Caco-2 (cell line): Measurements from ENCODE around the gene EPHB2. TPM values are rescaled to one million over a fixed set of nuclear protein-coding genes. Genes with fewer than 3 reads are reported as not detected.

Experiments used
- BruUV-seq: library from RNA; stranded (reverse); fragments of 400-500 nt; replicated peaks from 2 replicates; lab custom pipeline; 2021; lab: Mats Ljungman, UMichigan
- CTCF ChIA-PET: fragments of 300-600 bp; sonication (Branson Sonifier 250); formaldehyde crosslinking; loops from one replicate; lab custom pipeline; 2022; ENCODE audit warnings: antibody characterized with exemption; lab: Charles Lee
- POLR2A ChIA-PET: fragments of 300-600 bp; sonication (Branson Sonifier 250); formaldehyde crosslinking; loops from one replicate; lab custom pipeline; 2022; ENCODE audit warnings: antibody characterized with exemption; lab: Charles Lee
- DNase-seq, 2 experiments: peaks; one replicate each; pipeline versions ENCODE4 v3.0.0 to v3.0.0-alpha.2; 2020 to 2022
- H3K27me3 ChIP-seq: replicated peaks from 2 replicates; pipeline ENCODE4 v1.6.0; 2011; ENCODE audit warnings: low read length; ENCODE audit not compliant: control insufficient read depth, insufficient read depth
- H3K36me3 ChIP-seq: 2 replicates; pipeline ENCODE4 v1.5.1; 2011; ENCODE audit warnings: low read length; ENCODE audit not compliant: control insufficient read depth, insufficient read depth
- H3K4me1 ChIP-seq: fragments of 250-450 bp; sonication (Bioruptor Pico); 2 replicates; pipeline ENCODE4 v1.5.1; 2020; ENCODE audit warnings: mild to moderate bottlenecking
- H3K4me3 ChIP-seq: 2 replicates; pipeline ENCODE4 v1.5.1; 2011; ENCODE audit warnings: low read depth, mild to moderate bottlenecking, control low read depth, low read length
- H3K9me3 ChIP-seq: fragments of 250-450 bp; sonication (Bioruptor Pico); 2 replicates; pipeline ENCODE4 v1.5.1; 2020; ENCODE audit warnings: mild to moderate bottlenecking, moderate library complexity
- H3K27ac Mint-ChIP-seq: one replicate; pipeline ENCODE4 v1.8.0; 2022; ENCODE audit warnings: mixed read lengths; ENCODE audit not compliant: unreplicated experiment
- H3K27me3 Mint-ChIP-seq: one replicate; pipeline ENCODE4 v1.8.0; 2022; ENCODE audit warnings: mixed read lengths; ENCODE audit not compliant: insufficient read depth, unreplicated experiment
- H3K36me3 Mint-ChIP-seq: one replicate; pipeline ENCODE4 v1.8.0; 2022; ENCODE audit warnings: mild to moderate bottlenecking, mixed read lengths; ENCODE audit not compliant: insufficient read depth, unreplicated experiment
- H3K4me1 Mint-ChIP-seq: one replicate; pipeline ENCODE4 v1.8.0; 2022; ENCODE audit warnings: low read depth, mixed read lengths; ENCODE audit not compliant: unreplicated experiment
- H3K4me3 Mint-ChIP-seq: one replicate; pipeline ENCODE4 v1.8.0; 2022; ENCODE audit warnings: mild to moderate bottlenecking, moderate library complexity, mixed read lengths; ENCODE audit not compliant: unreplicated experiment
- H3K9me3 Mint-ChIP-seq: one replicate; pipeline ENCODE4 v1.8.0; 2022; ENCODE audit warnings: mixed read lengths; ENCODE audit not compliant: unreplicated experiment
- intact Hi-C: fragments of 100-400 bp; cut with micrococcal nuclease; formaldehyde crosslinking; loops from one replicate; pipeline ENCODE4 v1.10.0; 2022; ENCODE audit not compliant: unreplicated experiment
- total RNA-seq: library from RNA; stranded (reverse); gene quantifications from 2 replicates; pipeline ENCODE4 v1.2.3, GENCODE V29; 2022
- TF ChIP-seq, protein P1 (sequence below), 2 experiments: fragments of 200-600 bp in 1 of 2; IDR thresholded peaks; 1 replicate in 1 of 2; 2 replicates in 1 of 2; pipeline versions ENCODE4 v1.5.1 to v1.8.0; 2011 to 2022; ENCODE audit warnings: antibody characterized with exemption in 1 of 2, control low read depth in 1 of 2, inconsistent platforms in 1 of 2, low read depth in 1 of 2, low read length in 1 of 2, mild to moderate bottlenecking in 1 of 2, moderate library complexity in 1 of 2; ENCODE audit not compliant: insufficient read depth in 1 of 2, severe bottlenecking in 1 of 2, unreplicated experiment in 1 of 2

EPHB2 gene
- total RNA-seq, 1 experiment from 2014 or later: 30.1 TPM

DNA sequence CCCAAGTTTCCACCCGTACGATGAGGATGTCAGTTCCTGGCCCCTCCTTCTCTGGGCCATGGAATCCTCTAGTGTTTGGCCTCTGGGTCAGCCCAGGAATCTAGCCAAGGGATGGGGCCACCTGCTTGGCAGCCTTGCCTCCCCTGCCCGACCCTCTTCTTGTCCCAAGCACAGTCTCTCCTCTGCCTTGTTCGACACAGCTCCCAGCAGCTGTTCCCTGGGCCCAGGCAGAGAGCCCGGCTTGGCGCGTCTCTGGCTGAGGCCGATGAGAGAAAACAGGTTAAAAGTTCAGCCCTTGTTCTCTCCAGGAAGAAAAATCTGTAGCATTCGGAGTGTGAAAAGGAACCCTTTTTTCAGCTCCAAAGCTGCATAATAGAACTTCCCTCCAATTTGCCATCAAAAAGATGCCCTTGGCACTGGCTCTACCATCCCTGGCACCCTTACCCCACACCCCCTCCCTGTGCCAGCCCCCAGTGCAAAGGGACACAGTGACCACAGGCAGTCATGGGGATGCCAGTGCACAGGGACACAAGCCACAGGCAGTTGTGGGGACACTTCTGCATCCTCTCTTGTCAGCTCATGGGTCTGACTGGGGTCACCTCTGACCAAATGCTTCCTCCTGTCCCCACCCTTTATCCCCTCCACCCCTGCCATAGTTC, 68.4 kb downstream of the EPHB2 start:
- H3K27me3 ChIP-seq: no peaks in the 10 kb centered on the region
- H3K4me1 Mint-ChIP-seq: no peaks in the 10 kb centered on the region
- no peak for DNase-seq
- H3K4me1 ChIP-seq: no peaks in the 10 kb centered on the region
- no peak overlapping the region for H3K27ac Mint-ChIP-seq
- ChIA-PET POLR2A (no interaction called here), CTCF (no interaction called here)
- no peaks in the 10 kb centered on the region; the same call in 1 of the 2 replicates for H3K36me3 ChIP-seq
- intact Hi-C loops: no loop called here
- no peaks in the 10 kb centered on the region for H3K36me3 Mint-ChIP-seq
- no peak overlapping the region for H3K4me3 Mint-ChIP-seq
- no peaks in the 10 kb centered on the region for H3K9me3 Mint-ChIP-seq
- no peak overlapping the region for H3K4me3 ChIP-seq
- TF ChIP-seq, protein P1, sequence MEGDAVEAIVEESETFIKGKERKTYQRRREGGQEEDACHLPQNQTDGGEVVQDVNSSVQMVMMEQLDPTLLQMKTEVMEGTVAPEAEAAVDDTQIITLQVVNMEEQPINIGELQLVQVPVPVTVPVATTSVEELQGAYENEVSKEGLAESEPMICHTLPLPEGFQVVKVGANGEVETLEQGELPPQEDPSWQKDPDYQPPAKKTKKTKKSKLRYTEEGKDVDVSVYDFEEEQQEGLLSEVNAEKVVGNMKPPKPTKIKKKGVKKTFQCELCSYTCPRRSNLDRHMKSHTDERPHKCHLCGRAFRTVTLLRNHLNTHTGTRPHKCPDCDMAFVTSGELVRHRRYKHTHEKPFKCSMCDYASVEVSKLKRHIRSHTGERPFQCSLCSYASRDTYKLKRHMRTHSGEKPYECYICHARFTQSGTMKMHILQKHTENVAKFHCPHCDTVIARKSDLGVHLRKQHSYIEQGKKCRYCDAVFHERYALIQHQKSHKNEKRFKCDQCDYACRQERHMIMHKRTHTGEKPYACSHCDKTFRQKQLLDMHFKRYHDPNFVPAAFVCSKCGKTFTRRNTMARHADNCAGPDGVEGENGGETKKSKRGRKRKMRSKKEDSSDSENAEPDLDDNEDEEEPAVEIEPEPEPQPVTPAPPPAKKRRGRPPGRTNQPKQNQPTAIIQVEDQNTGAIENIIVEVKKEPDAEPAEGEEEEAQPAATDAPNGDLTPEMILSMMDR (IDR thresholded peaks at IDR 0.05; ENCODE audit: insufficient read depth in 1 of 2, low read depth in 1 of 2, low read length in 1 of 2, severe bottlenecking in 1 of 2, unreplicated experiment in 1 of 2): no peak
- no TSS peak for BruUV-seq
- H3K27me3 Mint-ChIP-seq: no peaks in the 10 kb centered on the region
- H3K9me3 ChIP-seq: no peaks in the 10 kb centered on the region

DNA sequence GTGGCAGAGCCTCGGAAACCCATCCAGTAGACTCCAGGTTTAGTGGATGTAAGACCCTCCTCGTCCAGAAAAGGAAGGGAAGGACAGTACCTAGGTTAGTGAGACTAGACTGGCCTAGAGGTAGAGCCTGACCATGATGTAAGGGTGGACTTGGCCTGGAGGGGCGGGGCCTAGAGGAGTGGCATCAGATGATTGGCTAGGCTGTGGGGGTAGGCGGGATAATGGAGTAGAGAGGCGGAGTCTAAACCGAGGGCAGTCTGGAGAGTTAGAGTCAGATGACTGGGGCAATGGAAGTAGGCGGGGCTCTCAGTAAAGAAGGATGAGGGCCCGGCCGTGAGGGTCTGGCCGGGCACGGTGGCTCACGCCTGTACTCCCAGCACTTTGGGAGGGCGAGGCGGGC, 70.1 kb downstream of the EPHB2 start:
- ChIA-PET POLR2A (no interaction called here), CTCF (no interaction called here)
- H3K9me3 Mint-ChIP-seq: no peaks in the 10 kb centered on the region
- TF ChIP-seq, protein P1 (IDR thresholded peaks at IDR 0.05; ENCODE audit: insufficient read depth in 1 of 2, low read depth in 1 of 2, low read length in 1 of 2, severe bottlenecking in 1 of 2, unreplicated experiment in 1 of 2): no peak
- no peaks in the 10 kb centered on the region for H3K27me3 Mint-ChIP-seq
- no peak overlapping the region for H3K4me3 ChIP-seq
- H3K4me1 ChIP-seq: no peaks in the 10 kb centered on the region
- no TSS peak for BruUV-seq
- no peaks in the 10 kb centered on the region for H3K4me1 Mint-ChIP-seq
- H3K27me3 ChIP-seq: no peaks in the 10 kb centered on the region
- H3K9me3 ChIP-seq: no peaks in the 10 kb centered on the region
- intact Hi-C loops: no loop called here
- no peak overlapping the region for H3K4me3 Mint-ChIP-seq
- H3K36me3 Mint-ChIP-seq: no peaks in the 10 kb centered on the region
- H3K27ac Mint-ChIP-seq: no peak overlapping the region
- peak; percentile 54 to 63 for DNase-seq
- H3K36me3 ChIP-seq: no peaks in the 10 kb centered on the region; the same call in 1 of the 2 replicates

DNA sequence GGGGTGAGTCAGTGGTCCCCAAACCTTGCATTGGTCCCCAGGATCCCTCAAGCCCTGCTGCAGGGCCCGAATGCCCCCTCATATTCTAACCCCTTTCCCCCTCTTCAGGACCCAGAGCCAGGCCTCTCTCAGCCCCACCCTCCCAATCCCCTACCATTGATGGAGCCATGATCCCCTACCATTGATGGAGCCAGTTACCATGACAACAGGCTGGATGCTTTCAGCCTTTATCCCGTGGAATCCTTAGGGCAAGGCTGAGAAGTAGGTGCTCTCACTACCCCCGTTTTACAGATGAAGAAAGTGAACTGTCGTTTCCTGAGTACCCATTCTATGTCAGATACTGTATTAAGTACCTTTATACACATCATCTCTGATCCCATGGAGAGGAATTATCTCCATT, 70.8 kb downstream of the EPHB2 start:
- no peaks in the 10 kb centered on the region for H3K36me3 Mint-ChIP-seq
- Histone ChIP-seq H3K4me1 (no peaks in the 10 kb centered on the region), H3K9me3 (no peaks in the 10 kb centered on the region), H3K4me3 (no peak overlapping the region), H3K36me3 (no peaks in the 10 kb centered on the region; the same call in 1 of the 2 replicates), H3K27me3 (no peaks in the 10 kb centered on the region)
- intact Hi-C loops: no loop called here
- CTCF ChIA-PET: no interaction called here
- no peak overlapping the region for H3K4me3 Mint-ChIP-seq
- DNase-seq: no peak
- no TSS peak for BruUV-seq
- no peaks in the 10 kb centered on the region for H3K9me3 Mint-ChIP-seq
- no peak overlapping the region for H3K27ac Mint-ChIP-seq
- TF ChIP-seq, protein P1 (IDR thresholded peaks at IDR 0.05; ENCODE audit: insufficient read depth in 1 of 2, low read depth in 1 of 2, low read length in 1 of 2, severe bottlenecking in 1 of 2, unreplicated experiment in 1 of 2): no peak
- H3K27me3 Mint-ChIP-seq: no peaks in the 10 kb centered on the region
- H3K4me1 Mint-ChIP-seq: no peaks in the 10 kb centered on the region
- POLR2A ChIA-PET: no interaction called here
